Left cardiac atrium (tissue), 4 donors: ENCODE results near the gene TCEA3. TPM values are rescaled to one million over a fixed set of nuclear protein-coding genes. Genes with fewer than 3 reads are reported as not detected.

Experiments used
- ATAC-seq, 2 donors: fragments of 200-7000 bp; cut with Tn5 transposase; one replicate each; pipeline ENCODE4 v1.9.1; 2020; ENCODE audit warnings: mild to moderate bottlenecking in 2 of 2, moderate library complexity in 2 of 2
- DNase-seq: peaks from one replicate; pipeline ENCODE4 v3.0.0-alpha.2; 2020
- intact Hi-C, 2 donors: fragments of 100-400 bp; cut with DNase I; formaldehyde crosslinking; loops; one replicate each; pipeline versions ENCODE4 v1.14.1 to v1.15.1; 2022 to 2023
- total RNA-seq, 2 donors: library from RNA; stranded (reverse); fragmentation: NEBNext Ultra II Directional; extraction: Animal tissue kit (Norgen Biotek cat#: 25700); gene quantifications; one replicate each; pipeline ENCODE4 v1.2.1, GENCODE V29; 2021
- donor health status: DM: no; HTN: yes; CAD: no.
- donor health status: DM: no; HTN: yes; CAD: no; lungs with severe emphysema.
- donor health status: DM: yes; HTN: yes; CAD: no.
- donor health status: Dilated cardiomyopathy.

Gene TCEA3
- total RNA-seq, 2 donors from 2014 or later, result 32.9 to 38.3 TPM

- intact Hi-C loops, result no loop called here
- ATAC-seq, result peak; percentile 40 to 41
- no peak for DNase-seq
Observed at GRCh38 chr1:23423415-23424292, 894 bp downstream of the TCEA3 start.

GRCh38 chr1:23422941-23423340 lies 1.6 kb downstream of the TCEA3 start:
- ATAC-seq (peak; percentile 1 to 20), DNase-seq (no peak)
- intact Hi-C loops, result no loop called here

GRCh38 chr1:23422241-23422877 lies 2.2 kb downstream of the TCEA3 start:
- DNase-seq (peak; percentile 83), ATAC-seq (peak; percentile 64 to 78)
- intact Hi-C loops, result no loop called here

GRCh38 chr1:23421753-23422240 lies 2.8 kb downstream of the TCEA3 start:
- intact Hi-C loops, result no loop called here
- ATAC-seq, result peak; percentile 8 to 26
- DNase-seq, result no peak

- intact Hi-C loops, result no loop called here
- no peak for ATAC-seq
- DNase-seq, result no peak
Observed at GRCh38 chr1:23421343-23421742, 3.2 kb downstream of the TCEA3 start.

- DNase-seq (no peak), ATAC-seq (no peak)
- intact Hi-C loops, result no loop called here
Observed at GRCh38 chr1:23420778-23421177, 3.8 kb downstream of the TCEA3 start.

- intact Hi-C loops, result no loop called here
- no peak for DNase-seq
- no peak for ATAC-seq
Observed at GRCh38 chr1:23419180-23419579, 5.4 kb downstream of the TCEA3 start.

- ATAC-seq (peak in 1 of 2 donors; percentile 13), DNase-seq (no peak)
- intact Hi-C loops, result no loop called here
Observed at GRCh38 chr1:23417570-23417969, 7.0 kb downstream of the TCEA3 start.

GRCh38 chr1:23416964-23417363 lies 7.6 kb downstream of the TCEA3 start:
- intact Hi-C loops, result no loop called here
- ATAC-seq (no peak), DNase-seq (no peak)

GRCh38 chr1:23408797-23409290 lies 15.7 kb downstream of the TCEA3 start:
- intact Hi-C loops, result loop anchor here (10.0 kb wide), 1 partner anchor 64 kb away; the partner anchor contains the start of gene HNRNPR (in 2 of the 2)
- ATAC-seq, result no peak
- DNase-seq, result no peak

- ATAC-seq (peak; percentile 18 to 63), DNase-seq (no peak)
- intact Hi-C loops, result loop anchor here (10.0 kb wide), 1 partner anchor 62 kb away; the partner anchor contains the start of gene HNRNPR (in 2 of the 2)
Observed at GRCh38 chr1:23407016-23407630, 17.4 kb downstream of the TCEA3 start.

GRCh38 chr1:23405946-23406345 lies 18.6 kb downstream of the TCEA3 start:
- DNase-seq (no peak), ATAC-seq (no peak)
- intact Hi-C loops, result loop anchor here (10.0 kb wide), 1 partner anchor 61 kb away; the partner anchor contains the start of gene HNRNPR (in 2 of the 2)

- DNase-seq (peak; percentile 86), ATAC-seq (peak; percentile 92 to 93)
- intact Hi-C loops, result loop anchor here (10.0 kb wide), 1 partner anchor 59 kb away; the partner anchor contains the start of gene HNRNPR (in 2 of the 2)
Observed at GRCh38 chr1:23403735-23404486, 20.6 kb downstream of the TCEA3 start.

- ATAC-seq (no peak), DNase-seq (no peak)
- intact Hi-C loops, result loop anchor here (10.0 kb wide), 1 partner anchor 59 kb away; the partner anchor contains the start of gene HNRNPR (in 2 of the 2)
Observed at GRCh38 chr1:23403355-23403734, 21.2 kb downstream of the TCEA3 start.

- intact Hi-C loops, result loop anchor here (10.0 kb wide), 1 partner anchor 58 kb away; the partner anchor contains the start of gene HNRNPR (in 2 of the 2)
- ATAC-seq, result peak in 1 of 2 donors; percentile 63
- DNase-seq, result peak; percentile 36
Observed at GRCh38 chr1:23403038-23403336, 21.6 kb downstream of the TCEA3 start.

GRCh38 chr1:23402286-23403037 lies 22.1 kb downstream of the TCEA3 start:
- DNase-seq (no peak), ATAC-seq (peak in 1 of 2 donors; percentile 9)
- intact Hi-C loops, result loop anchor here (10.0 kb wide), 1 partner anchor 58 kb away; the partner anchor contains the start of gene HNRNPR (in 2 of the 2)

- DNase-seq (no peak), ATAC-seq (no peak)
- intact Hi-C loops, result loop anchor here (10.0 kb wide), 1 partner anchor 57 kb away; the partner anchor contains the start of gene HNRNPR (in 2 of the 2)
Observed at GRCh38 chr1:23401313-23401712, 23.2 kb downstream of the TCEA3 start.
